HG02870 (cell line): ENCODE results near the gene KLK3.

Experiments used
- ATAC-seq: cut with Tn5 transposase; IDR thresholded peaks from one replicate; pipeline ENCODE4 v1.9.1; 2021; ENCODE audit warnings: mild to moderate bottlenecking, moderate library complexity; ENCODE audit not compliant: unreplicated experiment

Gene KLK3

DNA sequence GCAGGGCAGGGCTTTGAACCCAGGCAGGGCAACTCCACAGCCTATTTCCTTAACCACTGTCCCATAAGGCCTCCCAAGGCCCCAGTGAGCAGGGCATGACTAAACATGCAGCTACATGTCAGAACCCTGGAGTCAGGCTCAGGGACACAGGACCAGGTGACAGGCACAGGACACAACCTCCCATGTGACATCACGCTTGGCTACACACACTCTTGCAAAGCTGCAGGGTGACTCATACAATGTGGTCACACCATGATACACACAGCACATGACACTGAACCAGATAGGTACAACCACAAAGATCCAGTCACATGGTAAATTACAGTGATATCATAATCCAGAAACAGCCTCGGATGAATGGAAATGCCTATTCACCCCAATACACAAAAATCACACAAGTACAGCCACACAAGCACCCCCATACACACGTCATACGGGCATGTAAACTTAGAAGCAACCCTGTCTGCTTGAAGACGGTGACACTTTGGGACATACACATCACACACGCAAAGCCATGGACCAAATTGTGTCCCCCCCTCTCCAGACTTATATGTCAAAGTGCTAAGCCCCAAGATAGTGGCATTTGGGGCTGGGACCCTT, 42.0 kb downstream of the KLK3 start:
- ATAC-seq: peak; percentile 87

DNA sequence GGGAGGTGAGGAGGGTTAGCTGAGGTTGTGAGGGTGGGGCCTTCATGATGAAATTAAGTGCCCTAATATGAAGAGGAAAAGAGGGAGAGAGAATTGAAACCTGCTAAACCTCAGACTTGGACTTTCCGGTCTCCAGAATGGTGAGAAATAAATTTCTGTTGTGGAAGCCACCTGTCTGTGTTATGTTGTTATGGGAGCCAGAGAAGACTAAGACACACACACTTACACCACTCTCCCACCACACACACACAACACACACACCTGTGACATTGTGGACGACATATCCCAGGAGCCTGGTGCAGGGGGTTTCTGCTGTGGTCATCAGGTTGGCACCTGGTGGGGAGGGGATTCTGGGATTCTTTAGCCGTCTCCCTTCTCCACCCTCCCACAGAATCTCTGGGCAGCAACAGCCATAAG, 42.5 kb downstream of the KLK3 start:
- peak; percentile 18 for ATAC-seq

DNA sequence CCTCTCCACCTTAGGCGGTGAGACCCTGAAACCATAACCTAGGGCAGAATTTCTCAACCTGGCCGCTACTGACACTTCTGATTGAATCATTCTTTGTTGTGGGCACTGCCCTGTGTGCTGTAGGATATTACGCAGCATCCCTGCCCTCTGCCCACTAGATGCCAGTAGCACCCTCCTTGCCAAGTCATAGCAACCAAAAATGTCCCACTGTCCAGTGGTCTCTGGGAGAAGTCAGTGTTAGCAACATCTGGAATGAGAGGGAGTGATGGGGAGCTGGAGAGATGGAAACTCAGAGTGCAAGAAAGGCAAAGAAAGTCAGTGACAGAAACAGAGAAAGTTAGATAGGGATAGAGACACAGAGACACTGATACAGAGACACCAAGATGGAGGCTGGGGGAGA, 42.9 kb downstream of the KLK3 start:
- no peak for ATAC-seq

DNA sequence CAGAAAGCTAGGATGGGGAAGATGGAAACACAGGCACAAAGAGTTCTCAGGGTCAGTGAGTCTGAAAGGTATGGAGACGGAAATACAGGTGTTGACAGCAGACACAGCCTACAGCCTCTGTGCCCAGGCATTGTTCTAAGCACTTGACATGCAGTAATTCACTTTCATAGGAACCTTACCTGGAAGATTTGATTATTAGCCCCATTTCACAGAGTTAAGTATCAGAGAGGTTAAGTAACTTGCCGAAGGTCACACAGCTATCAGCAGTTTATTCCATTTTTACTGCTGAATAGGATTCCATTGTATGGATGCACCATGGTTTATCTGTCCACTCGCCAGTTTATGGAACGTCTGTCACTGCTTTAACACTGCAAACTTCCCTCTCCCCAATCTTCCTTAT, 43.3 kb downstream of the KLK3 start:
- ATAC-seq: no peak

DNA sequence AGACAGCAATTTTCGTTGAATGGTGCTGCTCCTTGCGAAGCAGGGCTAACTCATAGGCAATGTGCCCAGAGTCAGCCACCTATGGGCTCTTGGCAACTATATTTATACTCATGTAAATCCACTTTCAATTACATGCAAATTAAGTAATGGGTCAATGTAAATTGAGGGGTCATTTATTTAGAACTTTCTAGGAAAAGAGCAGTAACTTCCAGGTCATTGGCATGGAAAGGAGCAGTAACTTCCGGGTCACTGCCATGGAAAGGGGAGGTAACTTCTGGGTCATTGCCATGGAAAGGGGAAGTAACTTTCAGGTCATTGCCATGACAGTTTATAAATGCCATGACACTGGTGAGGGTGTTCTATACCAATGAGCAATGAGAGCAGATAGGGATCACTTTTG, 44.9 kb downstream of the KLK3 start:
- ATAC-seq: no peak

DNA sequence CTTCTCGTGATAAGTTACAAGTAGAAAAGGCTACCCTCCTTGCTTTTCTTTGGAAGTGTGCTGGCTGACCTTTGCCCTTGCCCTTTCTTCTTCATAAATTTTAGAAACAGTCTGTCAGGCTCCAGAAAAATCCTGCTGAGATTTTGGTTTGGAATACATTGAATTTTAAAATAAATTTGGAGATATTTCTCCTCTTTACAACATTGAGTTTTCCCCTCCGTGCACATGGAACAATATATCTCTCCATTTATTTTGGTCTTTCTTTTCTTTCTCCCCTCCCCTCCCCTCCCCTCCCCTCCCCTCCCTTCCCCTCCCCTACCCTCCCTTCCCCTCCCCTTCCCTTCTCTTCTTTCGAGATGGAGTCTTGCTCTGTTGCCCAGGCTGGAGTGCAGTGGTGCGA, 47.9 kb downstream of the KLK3 start:
- no peak for ATAC-seq

DNA sequence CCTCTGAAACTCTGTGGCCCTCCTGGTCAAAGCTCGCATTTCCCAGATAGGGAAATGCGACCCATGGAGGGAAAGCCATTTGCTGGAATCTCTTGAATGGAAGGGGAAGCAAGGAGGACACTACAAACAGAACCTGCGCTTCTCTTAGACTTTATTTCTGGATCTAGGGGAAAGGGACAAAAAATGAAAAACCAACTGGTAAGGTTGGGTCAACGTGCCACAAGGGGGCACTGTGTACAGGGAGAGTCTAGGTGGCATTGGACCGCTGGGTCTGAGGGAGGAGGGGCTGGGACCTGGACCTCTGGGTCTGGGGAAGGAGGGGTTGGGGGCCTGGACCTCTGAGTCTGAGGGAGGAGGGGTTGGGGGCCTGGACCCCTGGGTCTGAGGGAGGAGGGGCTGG, 51.5 kb downstream of the KLK3 start:
- ATAC-seq: no peak

DNA sequence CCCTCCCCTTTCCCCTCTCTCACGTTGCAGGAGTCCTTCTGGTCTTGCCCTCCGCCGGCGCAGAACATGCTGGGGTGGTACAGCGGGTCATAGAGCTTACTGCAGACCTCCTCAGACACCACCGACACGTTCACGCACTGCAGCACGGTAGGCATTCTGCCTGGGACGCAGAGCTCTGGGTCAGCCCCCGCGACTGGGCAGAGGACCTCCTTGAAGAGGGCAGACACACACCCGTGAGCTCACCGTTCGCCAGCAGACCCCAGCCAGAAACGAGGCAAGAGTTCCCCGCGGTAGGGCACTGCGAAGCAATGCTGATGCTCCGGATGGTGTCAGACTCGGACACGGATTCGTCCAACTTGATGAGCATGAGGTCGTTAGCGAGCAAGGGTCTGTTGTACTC, 53.6 kb downstream of the KLK3 start:
- no peak for ATAC-seq

DNA sequence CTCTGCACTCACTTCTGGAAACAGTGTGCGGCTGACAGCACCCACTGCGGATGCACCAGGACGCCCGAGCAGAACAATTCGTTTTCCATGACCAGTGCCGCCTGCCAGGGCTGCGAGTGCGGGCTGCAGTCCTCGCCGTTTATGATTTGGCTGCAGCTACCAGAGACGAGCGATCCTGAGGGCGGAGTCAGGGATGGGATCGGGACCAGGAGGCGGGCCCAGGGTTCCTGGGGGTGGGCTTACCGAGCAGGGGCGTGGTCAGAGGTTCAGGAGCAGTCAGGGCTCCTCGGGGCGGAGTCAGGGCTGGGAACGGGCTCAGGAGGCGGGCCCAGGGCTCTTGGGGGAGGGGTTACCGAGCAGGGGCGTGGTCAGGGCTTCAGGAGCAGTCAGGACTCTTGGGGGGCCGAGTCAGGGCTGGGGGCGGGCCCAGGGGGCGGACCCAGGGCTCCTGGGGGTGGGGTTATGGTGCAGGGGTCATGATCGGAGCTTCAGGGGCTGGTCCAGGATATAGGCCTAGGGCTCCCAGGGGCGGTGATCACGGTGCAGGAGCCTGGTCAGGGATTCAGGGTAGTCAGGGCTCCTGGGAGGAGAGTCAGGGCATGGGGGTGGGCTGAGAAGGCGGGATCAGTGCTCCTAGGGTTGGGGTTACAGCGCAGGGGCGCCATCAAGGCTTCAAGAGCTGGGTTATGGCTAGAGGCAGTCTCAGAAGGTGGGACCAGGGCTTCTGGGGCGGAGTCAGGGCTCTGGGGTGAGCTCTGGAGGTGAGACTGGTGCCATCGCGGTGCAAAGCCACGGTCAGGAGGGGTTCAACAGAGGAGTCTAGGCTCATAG, 54.7 kb downstream of the KLK3 start:
- ATAC-seq: no peak
